Neutrophil (primary cell): ENCODE measurements around the gene ADGRG7.

Source experiments
- H3K27ac ChIP-seq: fragments of 200-600 bp; sonication (generic); 2 replicates; pipeline ENCODE4 v1.5.1; 2016; ENCODE audit warnings: mild to moderate bottlenecking, moderate library complexity
- H3K27me3 ChIP-seq: fragments of 200-600 bp; sonication (generic); 2 replicates; pipeline ENCODE4 v1.6.0; 2016; ENCODE audit warnings: mild to moderate bottlenecking
- H3K36me3 ChIP-seq: fragments of 200-600 bp; sonication (generic); 2 replicates; pipeline ENCODE4 v1.5.1; 2017
- H3K4me1 ChIP-seq, 2 experiments: fragments of 200-600 bp in 1 of 2; sonication (generic) in 1 of 2; 1 replicate in 1 of 2; 2 replicates in 1 of 2; pipeline versions ENCODE4 v1.5.1 to v1.6.1; 2013 to 2016; ENCODE audit warnings: low read depth in 1 of 2, low read length in 1 of 2, mild to moderate bottlenecking in 1 of 2, moderate library complexity in 1 of 2; ENCODE audit not compliant: control insufficient read depth in 1 of 2, insufficient read depth in 1 of 2
- H3K4me3 ChIP-seq, 2 experiments: fragments of 200-600 bp in 1 of 2; sonication (generic) in 1 of 2; 1 replicate in 1 of 2; 2 replicates in 1 of 2; pipeline ENCODE4 v1.5.1; 2013 to 2016; ENCODE audit warnings: low read depth in 1 of 2, low read length in 1 of 2, mild to moderate bottlenecking in 1 of 2, moderate library complexity in 1 of 2
- H3K9me3 ChIP-seq: fragments of 200-600 bp; sonication (generic); 2 replicates; pipeline ENCODE4 v1.5.1; 2016
- TF ChIP-seq, protein P1 (sequence below): fragments of 200-600 bp; sonication (generic); IDR thresholded peaks from 2 replicates; pipeline ENCODE4 v1.5.1; 2016; ENCODE audit warnings: antibody characterized with exemption

The ADGRG7 gene

DNA sequence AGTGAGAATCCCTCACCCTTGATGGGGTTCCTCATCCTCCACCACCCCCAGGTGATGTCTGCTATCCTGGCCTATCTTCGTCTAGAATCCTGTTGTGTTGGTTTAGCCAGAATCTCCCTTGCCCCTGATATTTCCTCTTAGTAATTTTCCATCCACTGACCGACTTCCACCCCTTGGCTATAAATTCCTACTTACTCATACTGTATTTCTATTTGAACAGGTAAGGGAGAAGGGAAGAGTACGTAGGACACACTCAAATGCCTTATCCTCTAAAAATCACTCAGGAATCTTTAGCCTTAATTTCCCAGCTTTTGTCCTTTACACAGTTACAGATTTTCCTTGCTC lies 99.2 kb downstream of the ADGRG7 start:
- Histone ChIP-seq H3K27ac (peak overlapping the region; percentile 94), H3K9me3 (no peaks in the 10 kb centered on the region), H3K36me3 (no peaks in the 10 kb centered on the region), H3K4me3 (peak overlapping the region; percentile 85 to 86), H3K4me1 (peaks cover 19% of the 10 kb centered on the region in 2 experiments), H3K27me3 (peaks cover 18% of the 10 kb centered on the region)
- TF ChIP-seq, protein P1, sequence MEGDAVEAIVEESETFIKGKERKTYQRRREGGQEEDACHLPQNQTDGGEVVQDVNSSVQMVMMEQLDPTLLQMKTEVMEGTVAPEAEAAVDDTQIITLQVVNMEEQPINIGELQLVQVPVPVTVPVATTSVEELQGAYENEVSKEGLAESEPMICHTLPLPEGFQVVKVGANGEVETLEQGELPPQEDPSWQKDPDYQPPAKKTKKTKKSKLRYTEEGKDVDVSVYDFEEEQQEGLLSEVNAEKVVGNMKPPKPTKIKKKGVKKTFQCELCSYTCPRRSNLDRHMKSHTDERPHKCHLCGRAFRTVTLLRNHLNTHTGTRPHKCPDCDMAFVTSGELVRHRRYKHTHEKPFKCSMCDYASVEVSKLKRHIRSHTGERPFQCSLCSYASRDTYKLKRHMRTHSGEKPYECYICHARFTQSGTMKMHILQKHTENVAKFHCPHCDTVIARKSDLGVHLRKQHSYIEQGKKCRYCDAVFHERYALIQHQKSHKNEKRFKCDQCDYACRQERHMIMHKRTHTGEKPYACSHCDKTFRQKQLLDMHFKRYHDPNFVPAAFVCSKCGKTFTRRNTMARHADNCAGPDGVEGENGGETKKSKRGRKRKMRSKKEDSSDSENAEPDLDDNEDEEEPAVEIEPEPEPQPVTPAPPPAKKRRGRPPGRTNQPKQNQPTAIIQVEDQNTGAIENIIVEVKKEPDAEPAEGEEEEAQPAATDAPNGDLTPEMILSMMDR, result no peak

DNA sequence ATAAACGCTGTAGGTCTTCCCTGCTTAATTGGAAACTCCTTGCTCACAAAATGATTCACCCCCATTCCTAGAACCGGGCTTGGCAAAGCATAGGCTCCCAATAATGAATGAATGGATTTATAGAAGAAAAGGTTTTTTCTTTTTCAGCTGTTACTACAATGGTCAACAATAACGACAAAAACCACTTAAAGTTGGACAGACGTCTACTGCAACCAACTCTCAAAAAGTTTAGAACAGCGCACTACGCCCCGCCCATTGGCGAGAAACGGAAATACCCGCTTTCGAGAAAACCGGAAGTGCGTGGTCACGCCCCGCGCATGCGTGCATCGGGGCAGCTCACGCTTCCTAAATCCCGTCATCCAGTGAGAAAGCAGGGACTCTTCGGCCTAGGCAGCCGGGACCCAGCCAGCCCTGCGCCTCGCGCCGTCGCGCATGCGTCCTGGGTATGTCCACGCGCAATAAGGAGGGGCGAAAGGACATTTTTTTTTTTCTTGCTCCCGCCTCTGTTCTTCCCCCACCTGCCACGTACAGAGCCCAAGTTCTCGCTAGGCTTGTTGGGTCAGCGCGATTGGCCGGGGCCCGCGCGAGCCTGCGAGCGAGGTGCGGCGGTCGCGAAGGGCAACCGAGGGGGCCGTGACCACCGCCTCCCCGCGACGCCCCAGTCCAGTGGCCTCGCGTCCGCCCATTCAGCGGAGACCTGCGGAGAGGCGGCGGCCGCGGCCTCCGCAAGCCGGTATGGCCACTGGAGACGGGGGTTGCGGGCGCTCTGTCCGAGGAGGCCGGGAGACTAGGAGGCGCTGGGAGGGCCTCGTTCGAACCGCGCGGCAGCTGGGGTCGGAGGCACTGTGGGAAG lies 99.8 kb downstream of the ADGRG7 start, which contains the start of gene TFG:
TSS of gene TFG (plus strand) at position 506 of the 853 bp plus-strand sequence. CDS start 4,192 bp downstream, outside the sequence.
- Histone ChIP-seq H3K36me3 (peaks cover 5% of the 10 kb centered on the region), H3K4me3 (peak within 1 kb of the TSS; percentile 85 to 86), H3K4me1 (peaks cover 19% of the 10 kb centered on the region in 2 experiments), H3K9me3 (no peaks in the 10 kb centered on the region), H3K27me3 (peaks cover 18% of the 10 kb centered on the region), H3K27ac (peak within 1 kb of the TSS; percentile 94)
- TF ChIP-seq, protein P1, result peak; percentile 40

- Histone ChIP-seq H3K27me3 (peaks cover 18% of the 10 kb centered on the region), H3K36me3 (peaks cover 7% of the 10 kb centered on the region), H3K4me3 (peak overlapping the region; percentile 85 to 86), H3K4me1 (peaks cover 19% of the 10 kb centered on the region in 2 experiments), H3K27ac (peak overlapping the region; percentile 94), H3K9me3 (no peaks in the 10 kb centered on the region)
- TF ChIP-seq, protein P1, result no peak
Measured at GRCh38 chr3:100709842-100710260, 100.5 kb downstream of the ADGRG7 start.

GRCh38 chr3:100710261-100710968 lies 101.0 kb downstream of the ADGRG7 start:
- Histone ChIP-seq H3K27ac (peak overlapping the region; percentile 94), H3K4me3 (peak overlapping the region; percentile 85 to 86), H3K36me3 (peaks cover 11% of the 10 kb centered on the region), H3K27me3 (peaks cover 18% of the 10 kb centered on the region), H3K9me3 (no peaks in the 10 kb centered on the region), H3K4me1 (peaks cover 19% of the 10 kb centered on the region in 2 experiments)
- TF ChIP-seq, protein P1, result no peak

DNA sequence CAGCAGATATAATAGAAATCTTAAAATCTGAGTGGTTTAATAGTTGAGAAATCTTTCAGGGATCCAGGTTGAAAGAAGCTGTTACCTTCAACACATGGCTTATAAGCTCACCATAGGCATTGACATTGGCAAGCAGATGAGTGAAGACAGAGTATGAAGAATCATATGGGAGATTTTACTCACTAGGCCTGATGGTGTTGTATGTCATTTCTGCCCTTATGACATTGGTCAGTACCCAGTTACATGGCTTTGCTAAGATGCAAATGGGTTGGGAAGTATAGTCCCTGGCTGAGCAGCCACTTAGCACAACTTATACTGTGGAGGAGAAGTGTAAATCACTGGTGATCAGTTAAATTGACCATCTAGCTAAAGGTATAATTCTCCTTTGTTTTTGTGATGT lies 105.8 kb downstream of the ADGRG7 start:
- peaks cover 10 to 14% of the 10 kb centered on the region in 2 experiments for H3K4me1 ChIP-seq
- H3K27ac ChIP-seq, result no peak overlapping the region
- no peak overlapping the region for H3K4me3 ChIP-seq
- TF ChIP-seq, protein P1, result no peak
- H3K9me3 ChIP-seq, result no peaks in the 10 kb centered on the region
- H3K27me3 ChIP-seq, result no peaks in the 10 kb centered on the region
- peaks cover 27% of the 10 kb centered on the region for H3K36me3 ChIP-seq
